DMS153 treated with DMSO at 0.1 percent for 48 hours (cell line): Measurements from ENCODE around the gene TRAK2.
A peak's percentile ranks its signal among the peaks of the same experiment; 100 is the strongest.
"Not testable (repeated sequence)": the region's sequence is repeated elsewhere in the genome, so short reads cannot be mapped to it uniquely, and the experiment has no call there.

ENCODE experiments used
- DNase-seq: peaks from one replicate; lab custom pipeline; 2025; ENCODE audit not compliant: unreplicated experiment; lab: John Stamatoyannopoulos, UW

The TRAK2 gene

GRCh38 chr2:201451292-201452057, at the start of gene TRAK2, which contains the start of gene STRADB:
TSS of gene TRAK2 (minus strand) at chr2:201451458. CDS start at chr2:201420507, 30,951 bp downstream.
TSS of gene STRADB (plus strand) at chr2:201451740. CDS start at chr2:201454841, 3,101 bp downstream.
- DNase-seq = peak; percentile 90

GRCh38 chr2:201500534-201500933, 49.3 kb upstream of the TRAK2 start:
- DNase-seq = no peak

GRCh38 chr2:201496785-201497184, 45.5 kb upstream of the TRAK2 start:
- DNase-seq = no peak

- DNase-seq = no peak
Measured at GRCh38 chr2:201490291-201490690, 39.0 kb upstream of the TRAK2 start.

GRCh38 chr2:201484805-201485204, 33.5 kb upstream of the TRAK2 start:
- no peak for DNase-seq

GRCh38 chr2:201483758-201484157, 32.5 kb upstream of the TRAK2 start:
- not testable (repeated sequence) for DNase-seq

- no peak for DNase-seq
Measured at GRCh38 chr2:201483342-201483741, 32.1 kb upstream of the TRAK2 start.

GRCh38 chr2:201482543-201482942, 31.3 kb upstream of the TRAK2 start:
- no peak for DNase-seq

- DNase-seq = no peak
Measured at GRCh38 chr2:201472411-201472810, 21.2 kb upstream of the TRAK2 start.

- DNase-seq = no peak
Measured at GRCh38 chr2:201471732-201472393, 20.6 kb upstream of the TRAK2 start.

- no peak for DNase-seq
Measured at GRCh38 chr2:201470821-201471731, 19.8 kb upstream of the TRAK2 start.

GRCh38 chr2:201467666-201468065, 16.4 kb upstream of the TRAK2 start:
- no peak for DNase-seq

- peak; percentile 11 for DNase-seq
Measured at GRCh38 chr2:201466050-201466675, 14.9 kb upstream of the TRAK2 start.

GRCh38 chr2:201465524-201465971, 14.3 kb upstream of the TRAK2 start:
- no peak for DNase-seq

GRCh38 chr2:201464547-201464946, 13.3 kb upstream of the TRAK2 start:
- DNase-seq = no peak

- no peak for DNase-seq
Measured at GRCh38 chr2:201460532-201460931, 9.3 kb upstream of the TRAK2 start.

GRCh38 chr2:201458381-201458780, 7.1 kb upstream of the TRAK2 start:
- no peak for DNase-seq

GRCh38 chr2:201452922-201453643, 1.8 kb upstream of the TRAK2 start:
- DNase-seq = no peak

- DNase-seq = no peak
Measured at GRCh38 chr2:201452058-201452921, 1.0 kb upstream of the TRAK2 start.
